Mucosa of descending colon (tissue), 3 donors: ENCODE results near the gene RXFP4. TPM values are rescaled to one million over a fixed set of nuclear protein-coding genes. Genes with fewer than 3 reads are reported as not detected.

ENCODE experiments used
- ATAC-seq: fragments of 200-7000 bp; cut with Tn5 transposase; one replicate; pipeline ENCODE4 v1.9.1; 2020; ENCODE audit warnings: mild to moderate bottlenecking, moderate library complexity
- DNase-seq, 3 donors: peaks; one replicate each; pipeline ENCODE4 v3.0.0-alpha.2; 2020
- H3K36me3 ChIP-seq: fragments of 200-600 bp; one replicate; pipeline ENCODE4 v1.8.0; 2021; ENCODE audit warnings: low read depth, mild to moderate bottlenecking
- H3K4me1 ChIP-seq: fragments of 200-600 bp; one replicate; pipeline ENCODE4 v1.8.0; 2021; ENCODE audit warnings: low read depth, mild to moderate bottlenecking
- H3K4me3 ChIP-seq: fragments of 200-600 bp; one replicate; pipeline ENCODE4 v1.8.0; 2021; ENCODE audit warnings: mild to moderate bottlenecking
- H3K9me3 ChIP-seq: fragments of 200-600 bp; one replicate; pipeline ENCODE4 v1.8.0; 2021; ENCODE audit warnings: mild to moderate bottlenecking
- intact Hi-C, 2 donors: fragments of 100-400 bp; cut with DNase I in 1 of 2; cut with micrococcal nuclease in 1 of 2; formaldehyde crosslinking; loops; one replicate each; pipeline versions ENCODE4 v1.11.0 to v1.11.1; 2022; cut with DNase I, micrococcal nuclease
- total RNA-seq, 3 donors: library from RNA; stranded (reverse); fragmentation: NEBNext Ultra II Directional in 2 of 3; extraction: Animal tissue kit (Norgen Biotek cat#: 25700) in 2 of 3; gene quantifications; one replicate each; pipeline versions ENCODE4 v1.2.1 to v1.2.4, GENCODE V29; 2021 to 2023
- TF ChIP-seq, protein P1 (sequence below): fragments of 200-600 bp; IDR thresholded peaks from one replicate; pipeline ENCODE4 v1.8.0; 2022; ENCODE audit warnings: antibody characterized with exemption, mild to moderate bottlenecking
- donor health status: DM: no; HTN: no; CAD: no; lungs with moderate emphysema.
- donor health status: DM: no; HTN: no; CAD: no.
- donor health status: DM: no; HTN: yes; CAD: no.

Gene RXFP4
- total RNA-seq, 3 donors from 2014 or later, result 1.2 to 4.2 (median 3.3) TPM

- intact Hi-C loops, result no loop called here
- Histone ChIP-seq H3K4me3 (no peak overlapping the region), H3K4me1 (peaks cover 27% of the 10 kb centered on the region), H3K9me3 (no peaks in the 10 kb centered on the region), H3K36me3 (peaks cover 24% of the 10 kb centered on the region)
- ATAC-seq (no peak), DNase-seq (no peak)
- TF ChIP-seq, protein P1, sequence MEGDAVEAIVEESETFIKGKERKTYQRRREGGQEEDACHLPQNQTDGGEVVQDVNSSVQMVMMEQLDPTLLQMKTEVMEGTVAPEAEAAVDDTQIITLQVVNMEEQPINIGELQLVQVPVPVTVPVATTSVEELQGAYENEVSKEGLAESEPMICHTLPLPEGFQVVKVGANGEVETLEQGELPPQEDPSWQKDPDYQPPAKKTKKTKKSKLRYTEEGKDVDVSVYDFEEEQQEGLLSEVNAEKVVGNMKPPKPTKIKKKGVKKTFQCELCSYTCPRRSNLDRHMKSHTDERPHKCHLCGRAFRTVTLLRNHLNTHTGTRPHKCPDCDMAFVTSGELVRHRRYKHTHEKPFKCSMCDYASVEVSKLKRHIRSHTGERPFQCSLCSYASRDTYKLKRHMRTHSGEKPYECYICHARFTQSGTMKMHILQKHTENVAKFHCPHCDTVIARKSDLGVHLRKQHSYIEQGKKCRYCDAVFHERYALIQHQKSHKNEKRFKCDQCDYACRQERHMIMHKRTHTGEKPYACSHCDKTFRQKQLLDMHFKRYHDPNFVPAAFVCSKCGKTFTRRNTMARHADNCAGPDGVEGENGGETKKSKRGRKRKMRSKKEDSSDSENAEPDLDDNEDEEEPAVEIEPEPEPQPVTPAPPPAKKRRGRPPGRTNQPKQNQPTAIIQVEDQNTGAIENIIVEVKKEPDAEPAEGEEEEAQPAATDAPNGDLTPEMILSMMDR, result no peak
Observed at GRCh38 chr1:155947292-155947691, 5.9 kb downstream of the RXFP4 start.

DNA sequence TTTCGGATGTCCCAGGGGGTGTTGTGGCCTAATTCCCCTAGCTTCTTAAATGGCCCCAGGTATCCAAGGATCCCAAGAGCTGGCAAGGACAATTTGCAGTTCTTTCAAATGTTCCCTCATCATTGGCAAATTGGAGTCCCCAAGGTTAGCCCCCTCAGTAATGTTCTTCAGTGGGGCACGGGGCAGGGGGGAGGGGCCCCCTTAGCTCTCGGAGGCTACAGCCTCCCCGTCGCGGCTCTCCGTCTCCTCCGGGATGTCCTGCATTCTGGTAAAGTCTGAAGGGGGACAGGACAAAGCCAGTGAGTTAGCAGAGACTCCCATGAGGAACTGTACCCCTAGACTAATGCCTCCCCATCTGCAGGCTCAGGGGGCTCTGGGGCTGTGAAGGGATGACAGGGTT, 6.3 kb downstream of the RXFP4 start:
- intact Hi-C loops, result no loop called here
- Histone ChIP-seq H3K4me1 (peaks cover 27% of the 10 kb centered on the region), H3K9me3 (no peaks in the 10 kb centered on the region), H3K4me3 (no peak overlapping the region), H3K36me3 (peaks cover 29% of the 10 kb centered on the region)
- TF ChIP-seq, protein P1, result no peak
- no peak for DNase-seq
- ATAC-seq, result no peak

DNA sequence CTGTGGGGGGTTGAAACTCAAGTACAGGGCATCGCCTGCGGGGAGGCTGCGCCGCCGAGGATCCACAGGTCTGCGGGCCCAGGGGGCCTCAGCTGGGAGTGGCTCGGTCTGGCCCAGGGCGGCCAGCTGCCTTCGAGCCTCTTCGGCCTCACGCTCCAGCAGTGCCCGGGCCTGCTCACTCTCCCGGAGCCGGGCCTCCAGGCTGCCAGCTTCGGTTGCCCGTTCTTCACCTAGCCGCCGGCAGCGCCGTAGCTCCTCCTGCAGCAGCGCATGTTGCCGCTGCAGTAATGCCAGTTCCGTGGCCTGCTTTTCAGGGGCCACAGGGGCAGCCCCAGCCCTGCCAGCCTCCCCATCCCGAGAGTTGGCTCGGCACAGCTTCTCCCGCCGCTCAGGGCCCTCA, 9.4 kb downstream of the RXFP4 start:
- H3K4me1 ChIP-seq, result peaks cover 3% of the 10 kb centered on the region
- ATAC-seq (no peak), DNase-seq (no peak)
- TF ChIP-seq, protein P1, result no peak
- H3K36me3 ChIP-seq, result peaks cover 46% of the 10 kb centered on the region
- no peak overlapping the region for H3K4me3 ChIP-seq
- no peaks in the 10 kb centered on the region for H3K9me3 ChIP-seq
- intact Hi-C loops, result no loop called here

GRCh38 chr1:155951753-155952504, 10.5 kb downstream of the RXFP4 start:
- Histone ChIP-seq H3K4me3 (no peak overlapping the region), H3K36me3 (peaks cover 46% of the 10 kb centered on the region), H3K9me3 (no peaks in the 10 kb centered on the region), H3K4me1 (no peaks in the 10 kb centered on the region)
- TF ChIP-seq, protein P1, result no peak
- intact Hi-C loops, result no loop called here
- ATAC-seq, result no peak
- no peak for DNase-seq

DNA sequence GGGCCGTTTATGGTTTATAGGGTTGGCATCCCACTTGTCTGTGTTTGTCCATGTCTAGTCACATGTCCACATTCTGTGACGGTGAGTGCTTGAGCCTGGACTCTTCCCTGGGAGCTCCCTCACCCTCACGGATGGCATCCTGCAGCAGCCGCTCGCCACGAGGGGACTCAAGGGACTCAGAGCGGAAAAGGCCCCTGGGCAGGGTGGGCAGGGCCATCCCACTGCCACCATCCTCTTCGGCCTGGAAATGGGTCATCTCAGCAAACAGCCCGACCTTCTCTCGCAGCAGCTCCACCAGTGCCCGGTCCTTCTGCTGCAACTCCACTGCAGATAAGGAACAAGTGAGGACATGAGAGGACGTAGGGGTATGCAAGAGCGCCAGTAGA, 11.1 kb downstream of the RXFP4 start:
- H3K36me3 ChIP-seq, result peaks cover 46% of the 10 kb centered on the region
- intact Hi-C loops, result no loop called here
- no peaks in the 10 kb centered on the region for H3K9me3 ChIP-seq
- TF ChIP-seq, protein P1, result no peak
- no peaks in the 10 kb centered on the region for H3K4me1 ChIP-seq
- ATAC-seq (no peak), DNase-seq (no peak)
- H3K4me3 ChIP-seq, result no peak overlapping the region
